GM19463 (cell line): ENCODE results near the gene SERPINH1.

Experiments
- ATAC-seq: cut with Tn5 transposase; IDR thresholded peaks from one replicate; pipeline ENCODE4 v1.9.1; 2021; ENCODE audit warnings: mild to moderate bottlenecking, moderate library complexity; ENCODE audit not compliant: unreplicated experiment

SERPINH1 gene

GRCh38 chr11:75594211-75594610 is 32.2 kb downstream of the SERPINH1 start:
- ATAC-seq: no peak

GRCh38 chr11:75595429-75595828 is 33.4 kb downstream of the SERPINH1 start:
- ATAC-seq: no peak

- ATAC-seq: no peak
These were observed 34.9 kb downstream of the SERPINH1 start for GRCh38 chr11:75596914-75597313.

GRCh38 chr11:75597636-75598035 is 35.6 kb downstream of the SERPINH1 start:
- ATAC-seq: no peak

GRCh38 chr11:75598264-75598663 is 36.2 kb downstream of the SERPINH1 start:
- no peak for ATAC-seq

GRCh38 chr11:75598900-75599299 is 36.8 kb downstream of the SERPINH1 start:
- no peak for ATAC-seq

GRCh38 chr11:75600356-75600755 is 38.3 kb downstream of the SERPINH1 start:
- ATAC-seq: no peak

- no peak for ATAC-seq
These were observed 39.4 kb downstream of the SERPINH1 start for GRCh38 chr11:75601494-75601893.

- no peak for ATAC-seq
These were observed 40.9 kb downstream of the SERPINH1 start for GRCh38 chr11:75602951-75603350.

GRCh38 chr11:75603791-75604736 is 42.0 kb downstream of the SERPINH1 start:
- ATAC-seq: no peak

- ATAC-seq: no peak
These were observed 44.0 kb downstream of the SERPINH1 start for GRCh38 chr11:75606099-75606498.

- no peak for ATAC-seq
These were observed 49.8 kb downstream of the SERPINH1 start for GRCh38 chr11:75611823-75612222.

GRCh38 chr11:75615751-75616150 is 53.7 kb downstream of the SERPINH1 start:
- ATAC-seq: no peak

- ATAC-seq: no peak
These were observed 54.2 kb downstream of the SERPINH1 start for GRCh38 chr11:75616281-75616680.
